HepG2 (cell line): ENCODE data around the gene THOP1. TPM values are rescaled to one million over a fixed set of nuclear protein-coding genes. Genes with fewer than 3 reads are reported as not detected.

Source experiments
- ATAC-seq: fragments of 200-7000 bp; cut with Tn5 transposase; 3 replicates; pipeline ENCODE4 v1.9.1; 2020; ENCODE audit warnings: mild to moderate bottlenecking, moderate library complexity
- BruUV-seq: library from RNA; stranded (reverse); fragments of 400-500 nt; replicated peaks from 2 replicates; lab custom pipeline; 2021; lab: Mats Ljungman, UMichigan
- CTCF ChIA-PET: fragments of 300-600 bp; formaldehyde crosslinking; extraction: SDS; loops from one replicate; lab custom pipeline; 2021; ENCODE audit warnings: low total read pairs, inconsistent platforms, low intra/inter-chr PET ratio; lab: Yijun Ruan, JAX
- POLR2A ChIA-PET: fragments of 350-600 bp; sonication (Branson Sonifier 250); formaldehyde crosslinking; loops from one replicate; lab custom pipeline; 2020; ENCODE audit warnings: antibody characterized with exemption, inconsistent platforms; lab: Yijun Ruan, JAX
- DNase-seq: peaks from one replicate; pipeline ENCODE4 v3.0.0-alpha.2; 2015; ENCODE audit warnings: low spot score
- FAIRE-seq: peaks from 3 replicates; lab custom pipeline; 2011; peaks lifted over from hg19 to GRCh38; lab: Jason Lieb, UNC
- H2AFZ ChIP-seq: one replicate; pipeline ENCODE4 v1.6.1; 2011; ENCODE audit warnings: low read length, inconsistent platforms
- H3K27ac ChIP-seq: fragments of 300-600 bp; 3 replicates; pipeline ENCODE4 v1.8.0; 2011; ENCODE audit warnings: mixed run types, mild to moderate bottlenecking, mixed read lengths, low read length, inconsistent platforms; ENCODE audit not compliant: insufficient read depth; ENCODE audit errors: extremely low read length
- H3K27me3 ChIP-seq, 2 experiments: fragments of 200-600 bp in 1 of 2; 2 replicates in 1 of 2; 3 replicates in 1 of 2; pipeline versions ENCODE4 v1.6.0 to v1.8.0; 2011; ENCODE audit warnings: low read length in 2 of 2, mild to moderate bottlenecking in 2 of 2, moderate library complexity in 2 of 2, inconsistent platforms in 1 of 2; ENCODE audit not compliant: insufficient read depth in 2 of 2, control insufficient read depth in 1 of 2
- H3K36me3 ChIP-seq, 2 experiments: fragments of 200-600 bp in 1 of 2; replicated peaks in 1 of 2; 2 replicates in 1 of 2; 3 replicates in 1 of 2; pipeline versions ENCODE4 v1.5.1 to v1.8.0; 2011; ENCODE audit warnings: low read length in 2 of 2, inconsistent platforms in 1 of 2; ENCODE audit not compliant: insufficient read depth in 2 of 2, control insufficient read depth in 1 of 2
- H3K4me1 ChIP-seq: 2 replicates; pipeline ENCODE4 v1.5.1; 2012; ENCODE audit warnings: low read length, inconsistent platforms; ENCODE audit not compliant: insufficient read depth
- H3K4me2 ChIP-seq: 2 replicates; pipeline ENCODE4 v1.6.0; 2011; ENCODE audit warnings: low read depth, low read length, inconsistent platforms
- H3K4me3 ChIP-seq, 3 experiments: fragments of 200-600 bp in 1 of 3; sonication (generic), shearing (Covaris generic) in 1 of 3; replicated peaks in 1 of 3; 2 replicates each; pipeline ENCODE4 v1.5.1; 2011 to 2016; ENCODE audit warnings: low read length in 3 of 3, inconsistent platforms in 2 of 3, low read depth in 2 of 3, mild to moderate bottlenecking in 2 of 3, control low read depth in 1 of 3, mixed read lengths in 1 of 3; ENCODE audit not compliant: insufficient read depth in 1 of 3
- H3K79me2 ChIP-seq: one replicate; pipeline ENCODE4 v1.6.1; 2011; ENCODE audit warnings: low read length, inconsistent platforms; ENCODE audit not compliant: insufficient read depth
- H3K9ac ChIP-seq: 2 replicates; pipeline ENCODE4 v1.6.0; 2011; ENCODE audit warnings: mild to moderate bottlenecking, low read depth, low read length, inconsistent platforms; ENCODE audit not compliant: insufficient read depth
- H3K9me3 ChIP-seq: 2 replicates; pipeline ENCODE4 v1.5.1; 2012; ENCODE audit warnings: mild to moderate bottlenecking, low read length
- H4K20me1 ChIP-seq: 2 replicates; pipeline ENCODE4 v1.6.0; 2011; ENCODE audit warnings: inconsistent platforms, mild to moderate bottlenecking, low read length, moderate library complexity; ENCODE audit not compliant: insufficient read depth
- CENPX ChIP-seq: sonication (generic); formaldehyde crosslinking; IDR thresholded peaks from 2 replicates; pipeline ENCODE4 v1.9.0; 2021; ENCODE audit warnings: mild to moderate bottlenecking, missing genetic modification reagents, moderate library complexity
- HDAC6 ChIP-seq: fragments of 200-600 bp; sonication (generic); IDR thresholded peaks from 2 replicates; pipeline ENCODE4 v1.7.0; 2017; ENCODE audit warnings: mild to moderate bottlenecking, antibody characterized with exemption, low read length, low read depth
- IRF2 ChIP-seq: IDR thresholded peaks from 2 replicates; pipeline ENCODE4 v1.6.1; 2018; ENCODE audit warnings: missing genetic modification reagents, missing compliant biosample characterization
- RELA ChIP-seq: sonication (generic); formaldehyde crosslinking; IDR thresholded peaks from 2 replicates; pipeline ENCODE4 v1.4.0; 2020; ENCODE audit warnings: missing genetic modification reagents
- SUZ12 ChIP-seq: fragments of 150-350 bp; IDR thresholded peaks from 2 replicates; pipeline ENCODE4 v1.6.1; 2014; ENCODE audit warnings: low read depth, low read length
- ZNF264 ChIP-seq: sonication (generic); formaldehyde crosslinking; IDR thresholded peaks from 2 replicates; pipeline ENCODE4 v1.4.0; 2020; ENCODE audit warnings: missing genetic modification reagents
- ZNF451 ChIP-seq: sonication (generic); formaldehyde crosslinking; IDR thresholded peaks from 2 replicates; pipeline ENCODE4 v1.5.0; 2020; ENCODE audit warnings: mild to moderate bottlenecking, missing genetic modification reagents
- ZNF549 ChIP-seq: sonication (generic); formaldehyde crosslinking; IDR thresholded peaks from 2 replicates; pipeline ENCODE4 v1.5.0; 2020; ENCODE audit warnings: missing genetic modification reagents
- WGBS: methylation state at CpG from one replicate; pipeline ENCODE4 v1.1.6; 2017; ENCODE audit warnings: low lambda C conversion rate; 5-methylcytosine and 5-hydroxymethylcytosine counted together
- in situ Hi-C: cut with HindIII; loops from 2 replicates; pipeline ENCODE4 v1.10.0; 2017; ENCODE audit warnings: low pct_unique_long_range_greater_than_20kb; ENCODE audit not compliant: extremely low pct_ligation_motif_present
- intact Hi-C: fragments of 100-400 bp; cut with micrococcal nuclease; formaldehyde crosslinking; loops from one replicate; pipeline ENCODE4 v1.10.0; 2022; ENCODE audit not compliant: unreplicated experiment
- polyA plus RNA-seq, 8 experiments: library from polyadenylated mRNA; depleted of rRNA in 3 of 8; stranded (reverse) in 7 of 8; unstranded in 1 of 8; fragments of >200 nt; fragmentation: Illumina TruSeq in 4 of 8; extraction: Trizol in 4 of 8; gene quantifications; 2 replicates each; pipeline versions ENCODE4 v1.2.1 to v1.2.3, GENCODE V29; 2011 to 2016; ENCODE audit warnings: low read depth in 4 of 8, missing spikeins in 1 of 8, mixed read lengths in 1 of 8; ENCODE audit not compliant: insufficient read depth in 1 of 8
- total RNA-seq, 5 experiments: library from RNA; depleted of rRNA; stranded (reverse); fragments of >200 nt; fragmentation: Illumina TruSeq; extraction: Trizol; gene quantifications; 2 replicates each; pipeline ENCODE4 v1.2.3, GENCODE V29; 2016; ENCODE audit warnings: low read depth in 1 of 5
- TF ChIP-seq, protein P1 (sequence below): sonication (generic); formaldehyde crosslinking; IDR thresholded peaks from 2 replicates; pipeline ENCODE4 v1.4.0; 2020; ENCODE audit warnings: mild to moderate bottlenecking, missing genetic modification reagents
- TF ChIP-seq, protein P2 (sequence below): sonication (generic); formaldehyde crosslinking; IDR thresholded peaks from 2 replicates; pipeline ENCODE4 v1.4.0; 2020; ENCODE audit warnings: missing genetic modification reagents, mild to moderate bottlenecking, borderline replicate concordance
- TF ChIP-seq, protein P3 (sequence below): sonication (generic); formaldehyde crosslinking; IDR thresholded peaks from 2 replicates; pipeline ENCODE4 v1.8.0; 2022; ENCODE audit warnings: missing genetic modification reagents, mild to moderate bottlenecking, inconsistent platforms, borderline replicate concordance

Gene THOP1
- total and polyA plus RNA-seq, 2 of the 13 experiments (the other 11 are each of a cell fraction or from before 2014, with no cell fraction given): 74.4 to 116 TPM

DNA sequence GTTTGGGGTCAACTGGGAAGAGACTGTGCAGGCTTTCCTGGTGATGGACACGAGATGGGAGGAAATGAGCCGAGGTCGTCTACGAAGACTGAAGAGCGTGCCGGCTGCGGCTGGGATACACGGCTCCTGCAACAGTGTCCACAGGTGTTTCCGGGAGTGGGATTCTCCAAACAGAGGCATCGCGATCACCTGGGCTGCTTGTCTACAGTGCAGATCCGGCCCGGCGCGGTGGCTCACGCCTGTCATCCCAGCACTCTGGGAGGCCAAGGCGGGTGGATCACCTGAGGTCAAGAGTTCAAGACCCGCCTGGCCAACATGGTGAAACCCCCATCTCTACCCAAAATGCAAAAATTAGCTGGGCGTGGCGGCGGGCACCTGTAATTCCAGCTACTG is 33.9 kb upstream of the THOP1 start:
- in situ Hi-C loops: loop anchor here (5.0 kb wide), 1 partner anchor 104 kb away; no protein-coding TSS in a partner anchor
- ATAC-seq: no peak
- no peak overlapping the region for H3K9ac ChIP-seq
- H3K36me3 ChIP-seq: peaks cover 8 to 10% of the 10 kb centered on the region in 2 experiments; a peak in 3 of 5 replicates
- no peaks in the 10 kb centered on the region for H4K20me1 ChIP-seq
- no peaks in the 10 kb centered on the region for H3K27me3 ChIP-seq
- intact Hi-C loops: no loop called here
- CTCF ChIA-PET: interaction anchor here (3.3 kb wide), 1 partner anchor 103 kb away, joined by 49 read pairs; no protein-coding TSS in a partner anchor
- no peaks in the 10 kb centered on the region for H3K79me2 ChIP-seq
- DNase-seq: no peak
- no peak overlapping the region for H2AFZ ChIP-seq
- no TSS peak for BruUV-seq
- no peaks in the 10 kb centered on the region for H3K9me3 ChIP-seq
- no peak for FAIRE-seq
- H3K4me2 ChIP-seq: no peak overlapping the region
- H3K4me3 ChIP-seq: no peak overlapping the region
- H3K27ac ChIP-seq: no peak overlapping the region
- TF ChIP-seq ZNF264 (CRISPR knock-in tag): no peak
- TF ChIP-seq, protein P1, sequence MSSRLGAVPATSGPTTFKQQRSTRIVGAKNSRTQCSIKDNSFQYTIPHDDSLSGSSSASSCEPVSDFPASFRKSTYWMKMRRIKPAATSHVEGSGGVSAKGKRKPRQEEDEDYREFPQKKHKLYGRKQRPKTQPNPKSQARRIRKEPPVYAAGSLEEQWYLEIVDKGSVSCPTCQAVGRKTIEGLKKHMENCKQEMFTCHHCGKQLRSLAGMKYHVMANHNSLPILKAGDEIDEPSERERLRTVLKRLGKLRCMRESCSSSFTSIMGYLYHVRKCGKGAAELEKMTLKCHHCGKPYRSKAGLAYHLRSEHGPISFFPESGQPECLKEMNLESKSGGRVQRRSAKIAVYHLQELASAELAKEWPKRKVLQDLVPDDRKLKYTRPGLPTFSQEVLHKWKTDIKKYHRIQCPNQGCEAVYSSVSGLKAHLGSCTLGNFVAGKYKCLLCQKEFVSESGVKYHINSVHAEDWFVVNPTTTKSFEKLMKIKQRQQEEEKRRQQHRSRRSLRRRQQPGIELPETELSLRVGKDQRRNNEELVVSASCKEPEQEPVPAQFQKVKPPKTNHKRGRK: no peak
- TF ChIP-seq SUZ12: no peak
- no peak for TF ChIP-seq ZNF451 (CRISPR knock-in tag)
- TF ChIP-seq HDAC6: no peak
- TF ChIP-seq, protein P2, sequence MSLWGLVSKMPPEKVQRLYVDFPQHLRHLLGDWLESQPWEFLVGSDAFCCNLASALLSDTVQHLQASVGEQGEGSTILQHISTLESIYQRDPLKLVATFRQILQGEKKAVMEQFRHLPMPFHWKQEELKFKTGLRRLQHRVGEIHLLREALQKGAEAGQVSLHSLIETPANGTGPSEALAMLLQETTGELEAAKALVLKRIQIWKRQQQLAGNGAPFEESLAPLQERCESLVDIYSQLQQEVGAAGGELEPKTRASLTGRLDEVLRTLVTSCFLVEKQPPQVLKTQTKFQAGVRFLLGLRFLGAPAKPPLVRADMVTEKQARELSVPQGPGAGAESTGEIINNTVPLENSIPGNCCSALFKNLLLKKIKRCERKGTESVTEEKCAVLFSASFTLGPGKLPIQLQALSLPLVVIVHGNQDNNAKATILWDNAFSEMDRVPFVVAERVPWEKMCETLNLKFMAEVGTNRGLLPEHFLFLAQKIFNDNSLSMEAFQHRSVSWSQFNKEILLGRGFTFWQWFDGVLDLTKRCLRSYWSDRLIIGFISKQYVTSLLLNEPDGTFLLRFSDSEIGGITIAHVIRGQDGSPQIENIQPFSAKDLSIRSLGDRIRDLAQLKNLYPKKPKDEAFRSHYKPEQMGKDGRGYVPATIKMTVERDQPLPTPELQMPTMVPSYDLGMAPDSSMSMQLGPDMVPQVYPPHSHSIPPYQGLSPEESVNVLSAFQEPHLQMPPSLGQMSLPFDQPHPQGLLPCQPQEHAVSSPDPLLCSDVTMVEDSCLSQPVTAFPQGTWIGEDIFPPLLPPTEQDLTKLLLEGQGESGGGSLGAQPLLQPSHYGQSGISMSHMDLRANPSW (CRISPR knock-in tag): no peak
- TF ChIP-seq RELA: no peak
- no peak for TF ChIP-seq CENPX (CRISPR knock-in tag)
- no peak for TF ChIP-seq ZNF549
- TF ChIP-seq, protein P3, sequence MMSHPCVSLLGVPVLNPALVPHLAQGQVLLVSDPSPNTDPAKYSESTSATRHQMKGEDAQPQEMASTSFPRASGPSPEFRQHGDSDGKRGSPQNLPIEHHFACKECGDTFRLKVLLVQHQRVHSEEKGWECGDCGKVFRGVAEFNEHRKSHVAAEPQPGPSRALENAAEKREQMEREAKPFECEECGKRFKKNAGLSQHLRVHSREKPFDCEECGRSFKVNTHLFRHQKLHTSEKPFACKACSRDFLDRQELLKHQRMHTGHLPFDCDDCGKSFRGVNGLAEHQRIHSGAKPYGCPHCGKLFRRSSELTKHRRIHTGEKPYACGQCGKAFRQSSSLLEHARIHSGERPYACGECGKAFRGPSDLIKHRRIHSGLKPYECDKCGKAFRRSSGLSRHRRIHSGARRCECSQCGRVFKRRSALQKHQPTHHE: no peak
- no peak for TF ChIP-seq IRF2 (CRISPR knock-in tag)
- H3K4me1 ChIP-seq: no peaks in the 10 kb centered on the region
- 85% methylated on average over 18 of the region's 21 CpGs for WGBS
- POLR2A ChIA-PET: no interaction called here
